ENCODE results near the gene ABLIM3. TPM values are rescaled to one million over a fixed set of nuclear protein-coding genes. Genes with fewer than 3 reads are reported as not detected.
A peak's percentile ranks its signal among the peaks of the same experiment; 100 is the strongest.

The ABLIM3 gene
- total RNA-seq, 3 donors from 2014 or later: 26.3 to 61.9 (median 57.4) TPM

- no peaks in the 10 kb centered on the region for H3K36me3 ChIP-seq
- no peaks in the 10 kb centered on the region for H3K27me3 ChIP-seq
- no peak for DNase-seq (ENCODE audit: low spot score in 2 of 2)
- no peaks in the 10 kb centered on the region for H3K4me1 ChIP-seq
- no peak overlapping the region for H3K4me3 ChIP-seq
- no peak overlapping the region for H3K27ac ChIP-seq
- intact Hi-C loops (cut with DNase I; ENCODE audit: low total_unique reads): no loop called here
- TF ChIP-seq CTCF (IDR thresholded peaks at IDR 0.05): no peak
- TF ChIP-seq POLR2A (IDR thresholded peaks at IDR 0.05): no peak
- TF ChIP-seq POLR2AphosphoS5 (IDR thresholded peaks at IDR 0.05): no peak
- no peaks in the 10 kb centered on the region for H3K9me3 ChIP-seq
Measured at GRCh38 chr5:149127394-149127955, 13.8 kb upstream of the ABLIM3 start.

GRCh38 chr5:149128023-149128875 is 13.0 kb upstream of the ABLIM3 start:
- no peaks in the 10 kb centered on the region for H3K9me3 ChIP-seq
- intact Hi-C loops (cut with DNase I; ENCODE audit: low total_unique reads): no loop called here
- no peaks in the 10 kb centered on the region for H3K36me3 ChIP-seq
- no peak overlapping the region for H3K4me3 ChIP-seq
- no peak for DNase-seq (ENCODE audit: low spot score in 2 of 2)
- no peaks in the 10 kb centered on the region for H3K4me1 ChIP-seq
- no peaks in the 10 kb centered on the region for H3K27me3 ChIP-seq
- no peak overlapping the region for H3K27ac ChIP-seq
- no peak for TF ChIP-seq POLR2A (IDR thresholded peaks at IDR 0.05)
- peak in 2 of 3 donors; percentile 20 to 41 for TF ChIP-seq CTCF (IDR thresholded peaks at IDR 0.05)

- Histone ChIP-seq H3K9me3 (no peaks in the 10 kb centered on the region), H3K4me1 (no peaks in the 10 kb centered on the region), H3K27me3 (no peaks in the 10 kb centered on the region), H3K4me3 (no peak overlapping the region), H3K36me3 (no peaks in the 10 kb centered on the region), H3K27ac (peak overlapping the region in 1 of 2 donors; percentile 29)
- no peak for TF ChIP-seq POLR2A (IDR thresholded peaks at IDR 0.05)
- TF ChIP-seq CTCF (IDR thresholded peaks at IDR 0.05): no peak
- TF ChIP-seq POLR2AphosphoS5 (IDR thresholded peaks at IDR 0.05): no peak
- intact Hi-C loops (cut with DNase I; ENCODE audit: low total_unique reads): no loop called here
- no peak for DNase-seq (ENCODE audit: low spot score in 2 of 2)
Measured at GRCh38 chr5:149129181-149129580, 12.1 kb upstream of the ABLIM3 start.

- no peaks in the 10 kb centered on the region for H3K4me1 ChIP-seq
- H3K9me3 ChIP-seq: no peaks in the 10 kb centered on the region
- no peak overlapping the region for H3K4me3 ChIP-seq
- DNase-seq (ENCODE audit: low spot score in 2 of 2): no peak
- H3K27ac ChIP-seq: peak overlapping the region in 1 of 2 donors; percentile 33
- intact Hi-C loops (cut with DNase I; ENCODE audit: low total_unique reads): no loop called here
- H3K36me3 ChIP-seq: no peaks in the 10 kb centered on the region
- no peaks in the 10 kb centered on the region for H3K27me3 ChIP-seq
- TF ChIP-seq POLR2AphosphoS5 (IDR thresholded peaks at IDR 0.05) (no peak), CTCF (IDR thresholded peaks at IDR 0.05) (peak in 1 of 3 donors; percentile 11)
Measured at GRCh38 chr5:149130121-149130914, 11.0 kb upstream of the ABLIM3 start.

GRCh38 chr5:149132474-149132873 is 8.8 kb upstream of the ABLIM3 start:
- no peaks in the 10 kb centered on the region for H3K27me3 ChIP-seq
- no peak overlapping the region for H3K4me3 ChIP-seq
- H3K36me3 ChIP-seq: no peaks in the 10 kb centered on the region
- intact Hi-C loops (cut with DNase I; ENCODE audit: low total_unique reads): no loop called here
- no peaks in the 10 kb centered on the region for H3K9me3 ChIP-seq
- no peak for DNase-seq (ENCODE audit: low spot score in 2 of 2)
- H3K27ac ChIP-seq: no peak overlapping the region
- no peak for TF ChIP-seq POLR2AphosphoS5 (IDR thresholded peaks at IDR 0.05)
- H3K4me1 ChIP-seq: no peaks in the 10 kb centered on the region

Measured in breast epithelium (tissue), 4 donors.